GM23338 (cell line): Measurements from ENCODE around the gene FAM168A.

ENCODE experiments used
- CREB1 ChIP-seq: fragments of 250-450 bp; sonication (Bioruptor Pico); IDR thresholded peaks from 2 replicates; pipeline ENCODE4 v1.5.0; 2020; ENCODE audit warnings: low read depth, mild to moderate bottlenecking, moderate library complexity
- CTCF ChIP-seq, 2 experiments: fragments of 200-600 bp in 1 of 2; sonication (generic) in 1 of 2; conservative IDR thresholded peaks; 2 replicates each; pipeline versions ENCODE4 v1.5.1 to v1.6.1; 2016 to 2017; ENCODE audit warnings: antibody characterized with exemption in 2 of 2, low read depth in 2 of 2, mild to moderate bottlenecking in 2 of 2, moderate library complexity in 1 of 2
- EZH2 ChIP-seq: fragments of 200-600 bp; sonication (generic); IDR thresholded peaks from one replicate; pipeline ENCODE4 v1.8.0; 2017; ENCODE audit warnings: antibody characterized with exemption, mild to moderate bottlenecking, low read depth; ENCODE audit not compliant: unreplicated experiment
- EZH2phosphoT487 ChIP-seq: fragments of 200-600 bp; sonication (generic); IDR thresholded peaks from one replicate; pipeline ENCODE4 v1.8.1; 2018; ENCODE audit warnings: antibody characterized with exemption; ENCODE audit not compliant: unreplicated experiment
- NANOG ChIP-seq: IDR thresholded peaks from 2 replicates; pipeline ENCODE4 v1.6.1; 2016; ENCODE audit warnings: antibody characterized with exemption, borderline replicate concordance
- POLR2AphosphoS5 ChIP-seq: IDR thresholded peaks from 2 replicates; pipeline ENCODE4 v1.6.1; 2016; ENCODE audit warnings: antibody characterized with exemption, low read depth
- REST ChIP-seq: IDR thresholded peaks from one replicate; pipeline ENCODE4 v1.6.1; 2018; ENCODE audit warnings: antibody characterized with exemption; ENCODE audit not compliant: unreplicated experiment
- ZNF114 ChIP-seq: fragments of 250-450 bp; sonication (Bioruptor Pico); IDR thresholded peaks from 2 replicates; pipeline ENCODE4 v1.5.0; 2020; ENCODE audit warnings: mild to moderate bottlenecking, moderate library complexity
- ZNF331 ChIP-seq: fragments of 250-450 bp; sonication (Bioruptor Pico); IDR thresholded peaks from 2 replicates; pipeline ENCODE4 v1.5.0; 2020; ENCODE audit warnings: low read depth, mild to moderate bottlenecking, moderate library complexity
- ZNF462 ChIP-seq: fragments of 250-450 bp; sonication (Bioruptor Pico); IDR thresholded peaks from 2 replicates; pipeline ENCODE4 v1.5.0; 2020; ENCODE audit warnings: mild to moderate bottlenecking, moderate library complexity

GRCh38 chr11:73507086-73507485, 90.8 kb downstream of the FAM168A start:
- TF ChIP-seq CTCF (conservative IDR thresholded peaks at IDR 0.05; ENCODE audit: low read depth in 2 of 2) = no peak
- TF ChIP-seq EZH2 = no peak
- no peak for TF ChIP-seq POLR2AphosphoS5
- TF ChIP-seq REST = no peak
- TF ChIP-seq EZH2phosphoT487 = no peak
- no peak for TF ChIP-seq NANOG
- no peak for TF ChIP-seq ZNF114 (CRISPR knock-in tag)
- no peak for TF ChIP-seq ZNF331 (CRISPR knock-in tag)
- TF ChIP-seq ZNF462 = no peak
- TF ChIP-seq CREB1 = no peak
